Breast epithelium (tissue), 3 donors: ENCODE data around the gene SLC26A9.
"Not testable (repeated sequence)": the region's sequence is repeated elsewhere in the genome, so short reads cannot be mapped to it uniquely, and the experiment has no call there.

Source experiments
- CTCF ChIP-seq, 3 donors: fragments of 450-650 bp; IDR thresholded peaks; one replicate each; pipeline ENCODE4 v1.5.1; 2016 to 2017; ENCODE audit warnings: antibody characterized with exemption in 3 of 3, mild to moderate bottlenecking in 3 of 3, moderate library complexity in 3 of 3
- POLR2AphosphoS5 ChIP-seq, 3 donors: sonication (generic); formaldehyde crosslinking; IDR thresholded peaks; one replicate each; pipeline ENCODE4 v1.6.1; 2017; ENCODE audit warnings: antibody characterized with exemption in 3 of 3

GRCh38 chr1:205891481-205891880 is 51.8 kb downstream of the SLC26A9 start:
- TF ChIP-seq CTCF, POLR2AphosphoS5 (IDR thresholded peaks at IDR 0.05): not testable (repeated sequence)
